GM12865 (cell line): Measurements from ENCODE around the gene LRRK1.
"Not testable (repeated sequence)": the region's sequence is repeated elsewhere in the genome, so short reads cannot be mapped to it uniquely, and the experiment has no call there.

Experiments
- DNase-seq: peaks from one replicate; pipeline ENCODE4 v3.0.0; 2010; ENCODE audit warnings: low read depth
- H3K4me3 ChIP-seq: 2 replicates; pipeline ENCODE4 v1.5.1; 2011; ENCODE audit warnings: mild to moderate bottlenecking, low read depth, low read length, control low read depth
- CTCF ChIP-seq: IDR thresholded peaks from 2 replicates; pipeline ENCODE4 v1.5.1; 2011; ENCODE audit warnings: low read length, control low read depth, low read depth, inconsistent platforms; ENCODE audit not compliant: insufficient read depth; ENCODE audit errors: missing control alignments

The LRRK1 gene

DNA sequence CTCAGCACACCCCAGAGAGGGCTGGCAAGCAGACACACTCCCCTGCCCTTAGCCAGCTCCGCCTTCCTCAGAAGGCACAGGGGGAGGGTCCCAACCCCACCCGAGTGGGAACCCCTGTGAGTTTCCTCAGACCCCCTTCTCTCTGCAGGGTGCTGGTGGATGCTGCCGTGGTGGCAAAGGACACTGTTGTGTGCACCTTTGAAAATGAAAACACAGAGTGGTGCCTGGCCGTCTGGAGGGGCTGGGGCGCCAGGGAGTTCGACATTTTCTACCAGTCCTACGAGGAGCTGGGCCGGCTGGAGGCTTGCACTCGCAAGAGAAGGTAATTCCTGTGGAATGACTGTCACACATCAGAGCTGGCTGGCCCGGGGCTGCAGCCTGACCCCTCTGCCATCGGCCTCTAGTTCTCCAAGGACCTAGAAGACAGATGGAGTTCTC, 149.4 kb downstream of the LRRK1 start:
- TF ChIP-seq CTCF = no peak
- H3K4me3 ChIP-seq = no peak overlapping the region
- DNase-seq = no peak

- DNase-seq = no peak
- H3K4me3 ChIP-seq = no peak overlapping the region
- TF ChIP-seq CTCF = no peak
Measured at GRCh38 chr15:101068961-101069653, 149.9 kb downstream of the LRRK1 start.

DNA sequence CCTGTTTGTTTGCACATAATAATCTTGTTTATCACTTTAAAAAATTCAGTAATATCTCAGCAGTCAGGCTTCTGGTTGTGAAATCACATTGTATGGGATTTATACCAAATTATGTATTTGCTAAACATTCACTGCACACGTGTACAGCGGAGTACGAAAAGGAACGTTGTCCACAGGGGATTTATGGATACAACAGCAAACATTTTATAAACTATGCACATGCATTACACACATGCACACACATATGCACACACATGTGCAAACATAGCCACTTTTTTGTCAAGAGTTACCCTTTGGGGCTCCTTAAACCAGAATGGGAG, 150.5 kb downstream of the LRRK1 start:
- TF ChIP-seq CTCF = no peak
- H3K4me3 ChIP-seq = no peak overlapping the region
- no peak for DNase-seq

- no peak for TF ChIP-seq CTCF
- no peak overlapping the region for H3K4me3 ChIP-seq
- no peak for DNase-seq
Measured at GRCh38 chr15:101070024-101070423, 150.9 kb downstream of the LRRK1 start.

DNA sequence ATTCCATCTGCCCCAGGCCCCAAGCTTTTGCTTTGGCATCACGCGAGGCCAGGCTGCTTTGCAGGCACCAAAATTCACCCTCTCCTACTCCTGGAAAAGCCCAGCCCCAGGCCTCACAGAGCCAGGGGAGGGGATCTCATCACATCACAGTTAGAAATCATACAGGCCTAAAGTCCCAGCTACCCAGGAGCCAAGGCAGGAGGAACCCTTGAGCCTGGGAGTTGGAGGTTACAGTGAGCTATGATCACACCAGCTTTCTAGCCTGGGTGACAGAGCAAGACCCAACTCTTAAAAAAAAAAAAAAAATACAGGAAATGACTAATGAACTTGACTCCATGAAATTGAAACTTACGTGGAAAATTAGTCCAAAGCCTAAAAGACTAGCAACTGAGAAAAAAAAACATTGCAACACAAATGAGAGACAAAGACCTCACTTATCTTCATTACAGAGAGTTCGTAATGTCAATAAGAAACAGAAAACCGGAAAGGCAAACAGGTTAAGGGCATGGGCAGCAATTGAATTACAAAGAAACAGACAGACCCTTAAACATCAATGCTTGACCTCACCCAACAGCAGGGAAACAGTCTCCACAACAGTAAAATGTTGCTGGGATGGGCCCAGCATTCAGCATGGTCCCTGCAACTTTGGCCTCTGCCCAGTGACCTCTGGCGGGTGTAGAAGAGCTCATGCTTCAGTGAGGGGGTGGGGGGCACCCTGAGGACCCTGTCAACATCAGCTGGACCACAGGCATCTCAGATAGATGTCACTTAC, 151.5 kb downstream of the LRRK1 start:
- TF ChIP-seq CTCF = no peak
- H3K4me3 ChIP-seq = no peak overlapping the region
- no peak for DNase-seq

DNA sequence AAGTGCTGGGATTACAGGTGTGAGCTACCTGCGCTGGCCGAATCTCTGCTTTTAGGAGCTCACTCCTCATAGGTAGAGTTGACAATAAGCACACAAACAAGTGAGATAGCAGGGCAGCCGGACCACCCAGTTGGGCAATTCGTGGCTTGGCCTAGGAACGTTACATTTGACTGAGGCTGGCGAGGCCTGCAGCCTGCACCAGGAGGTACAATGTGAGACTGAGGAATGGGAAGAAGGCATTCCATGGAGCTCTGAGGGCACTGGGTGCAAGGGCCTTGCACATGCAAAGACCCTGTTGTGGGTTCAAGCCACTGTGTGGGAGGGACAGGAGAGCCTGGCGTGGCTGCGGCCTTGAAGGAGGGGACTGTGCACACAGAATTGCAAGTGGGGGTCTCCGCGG, 152.5 kb downstream of the LRRK1 start:
- TF ChIP-seq CTCF = no peak
- H3K4me3 ChIP-seq = no peak overlapping the region
- DNase-seq = no peak

DNA sequence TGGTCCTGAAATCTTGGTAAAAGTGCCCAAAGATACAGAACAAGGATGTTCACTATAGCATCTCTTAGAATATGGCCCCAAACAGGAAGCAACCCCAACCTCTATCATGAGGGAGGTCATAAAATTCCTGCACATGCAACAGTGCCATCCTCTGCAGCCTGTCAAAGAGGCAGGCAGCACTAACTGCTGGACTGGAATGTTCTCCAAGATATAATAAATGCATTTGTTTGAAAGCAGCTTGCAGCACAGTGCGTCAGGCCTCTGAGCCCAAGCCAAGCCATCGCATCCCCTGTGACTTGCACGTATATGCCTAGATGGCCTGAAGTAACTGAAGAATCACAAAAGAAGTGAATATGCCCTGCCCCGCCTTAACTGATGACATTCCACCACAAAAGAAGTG, 153.1 kb downstream of the LRRK1 start:
- not testable (repeated sequence) for DNase-seq, H3K4me3 ChIP-seq

DNA sequence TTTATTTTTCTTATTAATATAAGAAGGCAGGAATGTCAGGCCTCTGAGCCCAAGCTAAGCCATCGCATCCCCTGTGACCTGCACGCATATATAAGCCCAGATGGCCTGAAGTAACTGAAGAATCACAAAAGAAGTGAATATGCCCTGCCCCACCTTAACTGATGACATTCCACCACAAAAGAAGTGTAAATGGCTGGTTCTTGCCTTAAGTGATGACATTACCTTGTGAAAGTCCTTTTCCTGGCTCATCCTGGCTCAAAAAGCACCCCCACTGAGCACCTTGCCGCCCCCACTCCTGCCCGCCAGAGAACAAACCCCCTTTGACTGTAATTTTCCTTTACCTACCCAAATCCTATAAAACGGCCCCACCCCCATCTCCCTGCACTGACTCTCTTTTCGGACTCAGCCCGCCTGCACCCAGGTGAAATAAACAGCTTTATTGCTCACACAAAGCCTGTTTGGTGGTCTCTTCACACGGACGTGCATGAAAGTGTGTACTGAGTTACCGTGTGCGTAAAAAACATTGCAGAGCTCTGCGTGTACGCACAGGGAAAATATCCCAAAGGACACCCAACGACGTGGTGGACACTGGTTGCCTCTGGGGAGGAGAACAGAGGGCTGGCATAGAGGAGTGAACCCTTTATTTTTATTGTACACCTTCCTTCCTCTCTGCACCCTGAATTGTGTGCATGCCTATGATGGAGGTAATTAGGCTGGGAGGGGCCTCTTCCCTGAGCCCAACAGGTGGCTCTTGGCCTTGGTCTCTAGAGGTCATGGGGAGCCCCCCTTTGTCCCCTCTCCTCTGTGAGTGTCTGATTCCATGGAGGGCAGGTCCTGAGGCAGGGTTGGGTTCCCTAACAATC, 158.9 kb downstream of the LRRK1 start:
- DNase-seq, H3K4me3 ChIP-seq: not testable (repeated sequence)
